Measurements from ENCODE around the gene HAT1.

DNA sequence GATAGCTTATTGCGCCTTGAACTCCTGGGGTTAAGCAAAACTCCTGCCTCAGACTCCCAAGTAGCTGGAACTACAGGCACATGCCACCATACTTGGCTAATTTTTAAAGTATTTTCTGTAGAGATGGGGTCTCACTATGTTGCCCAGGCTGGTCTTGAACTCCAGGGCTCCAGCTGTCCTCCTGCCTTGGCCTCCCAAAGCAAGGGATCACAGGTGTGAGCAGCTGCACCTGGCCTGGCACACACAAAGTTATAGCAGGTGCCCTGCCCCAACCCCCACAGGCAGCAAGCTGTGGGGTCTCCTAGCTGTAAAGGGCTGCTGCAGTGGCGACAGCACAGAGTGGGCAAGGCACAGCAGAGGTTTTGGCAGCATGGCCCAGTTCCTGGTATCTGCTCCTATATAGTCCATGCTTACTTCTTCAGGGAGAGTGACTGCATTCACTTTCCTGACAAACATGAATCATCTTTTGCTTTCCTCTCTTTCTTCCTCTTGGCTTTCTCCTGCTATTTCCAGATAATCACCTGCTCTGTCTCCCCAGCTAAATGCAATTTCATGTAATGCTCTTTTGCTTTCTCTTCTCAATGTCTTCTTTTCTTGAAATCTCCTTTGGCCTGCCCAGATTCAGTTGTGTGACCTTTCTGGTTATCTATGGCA, 50.2 kb downstream of the HAT1 start:
- TF ChIP-seq POLR2A (IDR thresholded peaks at IDR 0.05; ENCODE audit: low read depth, low read length) (no peak), POLR2AphosphoS5 (IDR thresholded peaks at IDR 0.05; ENCODE audit: low read depth, low read length) (no peak)

All from GM12892 (cell line).